ENCODE measurements around the gene AP3B2. TPM values are rescaled to one million over a fixed set of nuclear protein-coding genes. Genes with fewer than 3 reads are reported as not detected.

AP3B2 gene
- total RNA-seq, 2 donors from 2014 or later, result 0.18 to 1.4 TPM

DNA sequence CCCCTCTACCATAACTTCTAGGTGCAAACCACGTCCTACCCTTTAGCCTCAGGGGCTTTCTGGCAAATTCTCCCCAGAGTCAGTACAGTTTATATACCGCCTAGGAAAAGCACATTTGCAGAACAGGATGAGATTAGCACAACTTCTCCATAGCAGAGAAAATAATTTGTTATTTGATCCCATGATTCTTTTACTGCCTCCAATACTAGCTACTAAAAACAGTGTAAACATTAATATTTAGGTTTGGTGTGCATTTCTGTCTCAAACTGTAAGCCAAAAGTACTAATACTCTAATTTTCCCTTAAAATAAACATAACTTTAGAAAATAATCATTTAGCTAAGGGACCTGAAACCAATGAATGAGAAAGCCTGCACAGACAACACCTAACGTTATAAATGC lies 67.0 kb downstream of the AP3B2 start:
- no peak overlapping the region for H3K27ac Mint-ChIP-seq
- no peaks in the 10 kb centered on the region for H3K36me3 Mint-ChIP-seq
- ATAC-seq (no peak), DNase-seq (ENCODE audit: low spot score in 2 of 2) (no peak)
- no peaks in the 10 kb centered on the region for H3K9me3 Mint-ChIP-seq

DNA sequence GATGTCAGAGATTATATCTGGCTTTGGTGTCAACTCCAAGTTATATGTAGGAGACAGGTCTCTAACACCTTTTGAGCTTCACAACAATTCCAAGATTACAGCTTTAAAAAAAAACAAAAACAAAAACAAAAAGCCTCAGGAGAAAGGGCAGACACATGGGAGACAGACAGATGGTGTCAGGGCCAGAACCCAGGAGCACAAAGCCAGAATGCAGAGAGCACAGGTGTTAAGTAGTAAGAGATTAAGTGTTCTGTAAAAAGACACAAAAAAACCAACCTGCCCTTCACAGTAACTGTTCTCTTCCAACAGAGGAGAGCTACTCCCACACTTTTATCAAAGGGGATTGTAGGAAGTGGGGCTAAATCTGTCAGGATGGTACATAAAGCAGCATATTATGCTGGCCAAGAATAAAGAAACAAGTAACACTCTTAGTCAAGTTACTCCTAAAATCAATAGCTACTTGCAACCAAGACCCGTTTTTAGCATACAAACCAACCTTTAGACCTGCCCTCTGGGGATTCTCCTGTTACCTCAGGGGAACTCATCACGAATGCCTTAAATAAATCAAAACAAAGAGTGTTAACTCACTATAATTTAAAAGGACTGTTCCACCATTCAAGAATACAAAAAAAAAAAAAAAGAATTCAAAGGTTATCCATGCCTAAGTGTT lies 68.4 kb downstream of the AP3B2 start:
- ATAC-seq, result no peak
- no peak overlapping the region for H3K27ac Mint-ChIP-seq
- no peaks in the 10 kb centered on the region for H3K9me3 Mint-ChIP-seq
- no peaks in the 10 kb centered on the region for H3K36me3 Mint-ChIP-seq
- no peak for DNase-seq (ENCODE audit: low spot score in 2 of 2)

DNA sequence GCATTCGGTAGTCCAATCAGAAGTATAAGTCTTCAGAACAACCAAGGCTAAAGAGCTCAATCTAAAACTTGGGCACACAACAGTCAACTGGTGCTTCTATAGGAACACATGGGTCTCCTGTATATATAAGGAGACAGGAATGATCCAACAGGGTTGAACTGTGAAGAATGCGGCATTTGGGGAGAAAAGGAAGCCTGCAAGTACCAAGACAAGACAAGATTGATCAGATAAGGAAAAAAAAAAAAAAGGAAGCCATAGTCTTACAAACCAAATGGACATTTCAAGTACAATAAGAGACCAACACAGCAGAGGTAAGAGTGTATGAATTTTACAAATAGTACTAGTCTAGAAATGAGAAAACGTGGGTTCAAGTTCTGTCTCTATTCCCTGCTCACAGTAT lies 69.0 kb downstream of the AP3B2 start:
- Mint-ChIP-seq H3K9me3 (no peaks in the 10 kb centered on the region), H3K36me3 (no peaks in the 10 kb centered on the region), H3K27ac (no peak overlapping the region)
- DNase-seq (ENCODE audit: low spot score in 2 of 2), result no peak
- no peak for ATAC-seq

DNA sequence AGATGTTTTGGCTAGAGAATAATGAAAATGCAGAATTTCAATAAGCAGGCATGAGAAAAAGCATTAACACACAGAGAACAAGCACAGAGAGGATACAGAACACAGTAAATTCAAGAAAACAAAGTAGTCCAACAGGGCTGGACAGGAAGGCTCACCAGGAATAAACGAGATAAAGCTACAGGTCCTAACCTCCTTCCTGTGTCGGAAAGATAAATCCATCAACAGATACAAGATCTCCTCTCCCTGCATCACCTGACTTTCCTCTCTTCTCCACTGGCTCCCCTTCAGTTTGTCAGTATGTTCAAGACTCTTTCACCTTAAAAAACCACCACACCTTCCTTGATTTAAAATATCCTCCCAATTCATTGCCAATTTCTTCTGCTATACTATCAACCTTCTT lies 73.9 kb downstream of the AP3B2 start:
- Mint-ChIP-seq H3K36me3 (no peaks in the 10 kb centered on the region), H3K27ac (no peak overlapping the region), H3K9me3 (no peaks in the 10 kb centered on the region)
- no peak for DNase-seq (ENCODE audit: low spot score in 2 of 2)
- no peak for ATAC-seq

DNA sequence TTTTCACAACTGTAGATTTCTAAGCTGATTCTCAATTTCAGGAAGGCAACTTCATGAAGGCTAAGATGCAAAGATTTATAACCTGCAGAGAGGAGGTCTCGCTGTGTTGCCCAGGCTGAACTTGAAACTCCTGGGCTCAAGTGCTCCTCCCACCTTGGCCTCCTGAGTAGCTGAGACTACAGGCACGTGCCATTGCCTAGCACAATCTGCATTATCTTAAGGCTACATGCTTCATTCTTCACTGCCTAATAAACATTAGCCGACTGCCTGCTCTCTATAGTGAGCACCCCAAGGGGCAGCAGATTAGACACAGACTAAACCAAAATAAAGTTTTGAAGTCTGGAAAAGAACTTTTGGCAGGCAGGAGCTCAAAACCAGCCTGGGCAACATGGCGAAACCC lies 79.6 kb downstream of the AP3B2 start:
- Mint-ChIP-seq H3K27ac (no peak overlapping the region), H3K9me3 (no peaks in the 10 kb centered on the region), H3K36me3 (no peaks in the 10 kb centered on the region)
- ATAC-seq (no peak), DNase-seq (ENCODE audit: low spot score in 2 of 2) (no peak)

DNA sequence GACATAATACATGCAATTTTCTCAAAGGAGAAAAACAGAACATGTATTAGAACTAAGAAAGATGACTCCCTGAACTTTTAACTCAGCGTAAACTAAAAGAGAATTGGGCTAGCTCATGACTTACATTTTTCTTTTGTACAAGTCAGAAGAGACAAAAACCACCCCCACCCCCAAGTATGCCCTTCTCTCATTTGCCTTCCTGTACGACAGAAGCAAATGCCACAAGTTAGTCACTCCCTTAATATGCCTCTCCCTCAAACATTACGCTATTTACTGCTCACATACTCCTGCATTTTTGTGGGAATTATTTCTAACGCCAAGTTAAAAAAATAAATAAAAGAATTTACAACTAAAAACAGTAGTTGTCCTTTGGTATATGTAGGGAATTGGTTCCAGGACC lies 84.5 kb downstream of the AP3B2 start:
- ATAC-seq, result no peak
- no peak for DNase-seq (ENCODE audit: low spot score in 2 of 2)

DNA sequence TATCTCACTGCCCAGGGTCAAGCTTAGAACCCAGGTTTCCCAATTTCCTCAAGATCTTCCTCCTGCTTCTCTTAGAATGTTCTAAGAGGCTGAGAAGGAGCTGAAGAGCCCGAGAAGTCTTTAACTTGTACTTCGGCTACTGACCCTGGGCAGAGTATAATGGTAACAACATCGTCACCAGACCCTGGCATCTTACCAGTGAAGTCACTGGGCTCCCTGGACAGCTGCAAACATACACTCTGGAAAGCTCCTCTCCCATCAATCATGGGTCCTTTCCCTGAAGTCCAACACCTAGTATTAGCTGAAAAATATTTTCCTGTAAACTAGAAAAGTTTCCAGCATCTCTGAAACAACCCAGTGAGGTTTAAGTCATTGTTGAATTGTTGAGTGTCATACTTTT lies 85.2 kb downstream of the AP3B2 start:
- H3K36me3 Mint-ChIP-seq, result no peaks in the 10 kb centered on the region
- H3K27ac Mint-ChIP-seq, result no peak overlapping the region
- no peaks in the 10 kb centered on the region for H3K9me3 Mint-ChIP-seq
- no peak for DNase-seq (ENCODE audit: low spot score in 2 of 2)
- ATAC-seq, result no peak

More for the DNA sequence above, 84.5 kb downstream of the AP3B2 start:
- H3K9me3 Mint-ChIP-seq, result no peaks in the 10 kb centered on the region
- no peak overlapping the region for H3K27ac Mint-ChIP-seq
- H3K36me3 Mint-ChIP-seq, result no peaks in the 10 kb centered on the region

DNA sequence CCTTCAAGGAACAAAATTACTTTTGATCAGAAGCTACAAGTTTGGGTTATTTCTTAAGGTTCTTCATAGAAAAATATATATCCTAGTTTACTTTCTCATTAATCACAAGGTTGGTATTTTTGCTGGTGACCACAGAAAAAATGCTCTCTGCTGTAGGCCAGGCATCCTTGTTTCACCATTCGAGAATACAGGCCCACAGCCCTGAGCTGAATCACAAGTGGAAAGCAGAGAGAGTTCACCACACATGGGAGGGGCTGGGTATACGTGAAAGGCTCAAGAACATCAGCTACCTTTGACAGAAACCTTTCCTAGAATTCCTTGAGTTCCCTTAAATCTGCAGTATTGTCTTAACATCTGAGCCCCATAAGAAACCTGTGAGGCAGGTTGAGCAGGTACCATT lies 85.7 kb downstream of the AP3B2 start:
- Mint-ChIP-seq H3K36me3 (no peaks in the 10 kb centered on the region), H3K27ac (no peak overlapping the region), H3K9me3 (no peaks in the 10 kb centered on the region)
- DNase-seq (ENCODE audit: low spot score in 2 of 2) (no peak), ATAC-seq (no peak)

DNA sequence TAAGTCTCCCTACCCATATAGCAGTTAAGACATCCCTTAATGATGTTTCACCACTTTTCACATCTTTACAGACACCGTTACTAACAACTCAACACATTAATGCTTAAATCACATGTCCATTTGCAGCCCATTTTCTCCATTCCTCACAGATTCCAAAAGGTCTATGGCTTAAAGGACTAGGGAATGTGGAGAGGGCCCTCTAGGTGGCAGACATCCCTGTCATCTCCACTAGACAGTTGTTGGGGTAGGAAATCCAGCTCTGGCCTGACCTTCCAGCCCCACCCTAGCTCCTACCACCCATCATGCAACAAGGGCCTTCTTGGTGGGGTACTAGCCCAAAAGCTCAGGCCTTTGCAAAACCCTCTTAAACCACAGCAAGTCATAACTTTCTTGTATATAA lies 87.7 kb downstream of the AP3B2 start:
- Mint-ChIP-seq H3K36me3 (no peaks in the 10 kb centered on the region), H3K27ac (no peak overlapping the region), H3K9me3 (no peaks in the 10 kb centered on the region)
- DNase-seq (ENCODE audit: low spot score in 2 of 2), result no peak
- no peak for ATAC-seq

DNA sequence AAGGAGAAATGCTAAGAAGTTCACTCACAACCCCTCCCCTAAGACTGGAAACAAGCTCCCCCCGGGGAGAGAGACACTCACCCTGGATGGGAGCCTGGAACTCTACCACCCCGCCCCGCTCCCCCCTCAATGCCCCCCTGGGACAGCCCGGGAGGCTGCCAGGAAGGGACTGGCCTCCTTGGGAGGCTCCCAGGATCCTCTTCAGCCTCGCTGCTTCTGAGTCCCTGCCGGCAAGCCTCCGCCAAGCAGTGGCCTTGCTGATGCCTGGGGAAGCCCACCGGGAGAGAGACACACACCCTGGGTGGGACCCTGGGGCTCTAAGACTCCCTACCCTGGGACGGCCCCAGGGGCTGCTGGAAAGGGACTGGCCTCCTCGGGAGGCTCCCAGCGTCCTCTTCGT lies 95.9 kb downstream of the AP3B2 start:
- H3K36me3 Mint-ChIP-seq, result no peaks in the 10 kb centered on the region
- no peak overlapping the region for H3K27ac Mint-ChIP-seq
- ATAC-seq (no peak), DNase-seq (ENCODE audit: low spot score in 2 of 2) (no peak)
- no peaks in the 10 kb centered on the region for H3K9me3 Mint-ChIP-seq

DNA sequence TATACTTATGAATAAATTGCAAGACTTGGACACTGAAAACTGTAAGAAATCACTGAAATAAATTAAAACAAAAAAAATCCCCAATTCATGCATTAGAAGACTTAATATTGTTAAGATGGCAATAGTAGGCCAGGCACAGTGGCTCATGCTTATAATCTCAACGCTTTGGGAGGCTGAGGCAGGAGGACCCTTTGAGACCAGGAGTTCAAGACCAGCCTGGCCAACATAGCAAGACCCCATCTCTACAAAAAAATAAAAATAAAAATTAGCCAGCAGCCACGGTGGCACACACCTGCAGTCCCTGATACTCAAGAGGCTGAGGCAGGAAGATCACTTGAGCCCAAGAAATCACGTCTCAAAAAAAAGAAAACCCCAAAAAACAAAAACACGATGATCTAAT lies 98.3 kb downstream of the AP3B2 start:
- ATAC-seq (no peak), DNase-seq (ENCODE audit: low spot score in 2 of 2) (no peak)
- Mint-ChIP-seq H3K36me3 (no peaks in the 10 kb centered on the region), H3K27ac (no peak overlapping the region), H3K9me3 (no peaks in the 10 kb centered on the region)

Other genes with a start within 250 kb of the AP3B2 start
- 1,000 to 10,000 TPM; 3,116 to 3,713 TPM for gene RPS17, start 169.4 kb downstream of the AP3B2 start, total RNA-seq
- gene CPEB1, start 62.5 kb downstream of the AP3B2 start, total RNA-seq, result not detected
- gene FSD2, start 96.2 kb upstream of the AP3B2 start, total RNA-seq, result not detected
- 1 to 10 TPM; 2.5 to 9.4 TPM for gene WHAMM, start 99.8 kb upstream of the AP3B2 start, total RNA-seq
- gene HOMER2, start 242.8 kb upstream of the AP3B2 start, total RNA-seq, result 1 to 10 TPM; 2.2 to 4.4 TPM